GM19452 (cell line): ENCODE results near the gene RAB30.
"Not testable (repeated sequence)": the region's sequence is repeated elsewhere in the genome, so short reads cannot be mapped to it uniquely, and the experiment has no call there.

Source experiments
- ATAC-seq: cut with Tn5 transposase; IDR thresholded peaks from one replicate; pipeline ENCODE4 v1.9.1; 2021; ENCODE audit not compliant: unreplicated experiment

Gene RAB30

GRCh38 chr11:82988936-82989627, 82.6 kb downstream of the RAB30 start:
- ATAC-seq, result no peak

DNA sequence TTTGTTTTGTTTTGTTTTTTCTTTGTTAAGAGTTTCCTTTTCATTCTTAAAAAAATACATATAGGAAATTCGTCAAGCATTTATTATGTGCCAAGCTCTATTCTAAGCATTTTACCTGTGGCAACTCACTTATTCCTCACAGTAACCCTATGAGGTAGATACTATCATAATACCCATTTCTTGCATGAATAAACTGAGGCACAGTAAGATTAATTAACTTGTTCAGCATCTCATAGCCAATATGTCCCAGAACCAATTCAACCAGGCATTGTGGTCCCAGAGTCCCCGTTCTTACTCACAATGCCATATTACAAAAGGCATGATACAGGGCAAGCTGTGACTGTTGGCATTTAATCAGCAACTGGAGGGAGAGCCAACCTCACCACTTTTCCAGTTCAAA, 83.7 kb downstream of the RAB30 start:
- no peak for ATAC-seq

GRCh38 chr11:82986446-82986845, 85.3 kb downstream of the RAB30 start:
- no peak for ATAC-seq

GRCh38 chr11:82981852-82982251, 89.8 kb downstream of the RAB30 start:
- no peak for ATAC-seq

- no peak for ATAC-seq
These were observed 90.8 kb downstream of the RAB30 start for GRCh38 chr11:82980947-82981346.

- no peak for ATAC-seq
These were observed 91.4 kb downstream of the RAB30 start for GRCh38 chr11:82980292-82980691.

DNA sequence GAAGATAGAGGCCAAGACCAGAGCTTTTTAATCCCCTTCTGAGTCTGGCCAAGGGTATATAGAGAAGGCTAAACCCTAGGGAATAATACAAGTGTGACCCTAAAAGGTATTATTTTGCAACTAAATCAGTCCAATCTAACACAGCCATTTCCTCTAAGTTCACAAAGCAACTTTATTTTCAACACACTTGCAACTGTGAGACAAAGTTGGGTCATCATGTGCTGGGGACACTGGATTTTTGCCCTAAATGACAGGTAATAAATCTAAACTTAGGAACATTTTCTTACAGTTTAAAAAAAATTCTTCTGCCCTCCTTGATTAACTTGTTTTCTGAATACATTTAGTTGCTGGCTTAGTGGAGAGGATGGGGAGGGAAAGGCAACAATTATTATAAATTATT, 91.9 kb downstream of the RAB30 start:
- ATAC-seq, result no peak

GRCh38 chr11:82978422-82979099, 93.1 kb downstream of the RAB30 start:
- ATAC-seq, result peak; percentile 53

- no peak for ATAC-seq
These were observed 94.9 kb downstream of the RAB30 start for GRCh38 chr11:82976786-82977185.

DNA sequence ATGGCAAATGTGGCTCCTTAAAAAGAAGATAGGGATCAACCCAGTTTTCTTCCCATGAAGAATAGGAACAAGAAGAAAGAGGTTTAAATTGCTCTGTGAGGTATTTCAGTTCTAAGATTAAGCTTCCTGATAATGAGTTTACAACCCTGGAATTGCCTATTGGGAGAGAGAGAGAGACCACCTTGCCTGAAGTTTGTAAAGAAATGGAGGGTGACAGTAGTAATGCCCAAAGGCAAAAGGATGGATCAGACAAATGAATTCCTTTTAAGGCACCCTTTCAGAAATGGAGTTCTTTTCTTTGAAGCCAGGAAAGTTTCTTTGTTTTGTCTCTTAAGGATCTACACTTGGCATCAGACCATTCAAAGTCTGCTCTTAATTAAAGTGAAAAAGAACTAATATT, 95.8 kb downstream of the RAB30 start:
- ATAC-seq, result no peak

GRCh38 chr11:82974851-82975250, 96.8 kb downstream of the RAB30 start:
- ATAC-seq, result no peak

GRCh38 chr11:82974135-82974534, 97.6 kb downstream of the RAB30 start:
- no peak for ATAC-seq

DNA sequence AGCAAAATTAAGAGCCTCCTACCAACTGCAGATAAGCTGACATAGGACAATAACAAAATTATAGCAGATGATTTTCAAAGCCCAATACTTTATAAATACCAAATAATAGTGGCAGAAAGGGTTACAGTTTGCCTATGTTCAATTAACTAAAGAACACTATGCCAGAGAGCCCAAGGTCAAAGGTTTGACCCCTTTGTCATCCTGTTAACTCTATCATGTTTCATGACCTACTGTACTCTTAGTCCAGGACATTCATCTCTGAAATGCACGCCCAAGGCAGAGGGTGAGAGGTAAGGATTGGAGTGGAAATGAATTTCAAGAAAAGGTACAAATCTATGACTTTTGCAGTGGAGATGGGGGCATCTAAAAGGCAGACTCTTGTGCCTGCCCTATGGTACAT, 99.6 kb downstream of the RAB30 start:
- no peak for ATAC-seq

- peak; percentile 41 for ATAC-seq
These were observed 100.2 kb downstream of the RAB30 start for GRCh38 chr11:82971519-82971946.

DNA sequence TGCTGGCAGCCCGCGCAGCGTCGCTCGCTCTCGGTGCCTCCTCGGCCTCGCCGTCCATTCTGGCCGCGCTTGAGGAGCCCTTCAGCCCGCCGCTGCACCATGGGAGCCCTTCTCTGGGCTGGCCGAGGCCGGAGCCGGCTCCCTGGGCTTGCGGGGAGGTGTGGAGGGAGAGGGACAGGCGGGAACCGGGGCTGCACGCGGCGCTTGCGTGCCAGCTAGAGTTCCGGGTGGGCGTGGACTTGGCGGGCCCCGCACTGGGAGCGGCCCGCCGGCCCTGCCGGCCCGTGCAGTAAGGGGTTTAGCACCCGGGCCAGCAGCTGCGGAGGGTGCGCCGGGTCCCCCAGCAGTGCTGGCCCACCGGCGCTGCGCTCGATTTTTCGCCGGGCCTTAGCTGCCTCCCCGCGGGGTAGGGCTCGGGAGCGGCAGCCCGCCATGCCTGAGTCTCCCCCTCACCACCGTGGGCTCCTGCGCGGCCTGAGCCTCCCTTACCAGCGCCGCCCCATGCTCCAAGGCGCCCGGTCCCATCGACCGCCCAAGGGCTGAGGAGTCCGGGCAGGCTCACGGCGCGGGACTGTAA, 101.1 kb downstream of the RAB30 start:
- not testable (repeated sequence) for ATAC-seq

DNA sequence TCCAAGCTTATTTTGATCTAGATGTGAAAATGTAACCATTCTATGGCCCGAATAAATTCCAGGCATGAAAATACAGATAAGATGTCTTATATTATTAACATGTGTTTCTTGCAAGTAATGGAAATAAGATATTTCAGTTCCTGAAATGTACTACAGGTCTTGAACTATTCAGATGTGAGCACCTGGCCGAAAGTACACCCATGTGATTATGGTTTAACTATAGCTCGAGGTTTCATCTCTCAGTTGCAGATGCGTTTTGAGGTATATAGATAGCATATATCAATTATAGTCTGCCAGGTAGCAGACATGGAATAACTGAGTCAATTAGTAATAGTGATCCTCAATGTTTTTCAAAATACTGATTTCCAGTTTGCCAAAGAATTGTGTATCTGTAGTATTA, 101.9 kb downstream of the RAB30 start:
- peak; percentile 96 for ATAC-seq

DNA sequence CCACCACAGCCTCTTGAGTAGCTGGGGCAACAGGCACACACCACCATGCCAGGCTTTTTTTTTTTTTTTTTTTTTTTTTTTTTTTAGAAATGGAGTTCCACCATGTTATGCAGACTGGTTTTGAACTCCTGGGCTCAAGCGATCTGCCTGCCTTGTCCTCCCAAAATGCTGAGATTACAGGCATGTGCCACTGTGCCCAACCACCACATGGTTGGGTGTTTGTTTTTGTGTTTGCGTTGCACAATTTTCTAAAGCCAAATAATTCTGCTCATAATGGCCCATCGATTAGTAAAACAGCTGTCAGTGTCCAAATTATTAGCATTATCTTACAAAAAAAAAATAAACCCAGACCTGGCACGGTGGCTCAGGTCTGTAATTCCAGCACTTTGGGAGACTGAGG, 104.3 kb downstream of the RAB30 start:
- no peak for ATAC-seq

DNA sequence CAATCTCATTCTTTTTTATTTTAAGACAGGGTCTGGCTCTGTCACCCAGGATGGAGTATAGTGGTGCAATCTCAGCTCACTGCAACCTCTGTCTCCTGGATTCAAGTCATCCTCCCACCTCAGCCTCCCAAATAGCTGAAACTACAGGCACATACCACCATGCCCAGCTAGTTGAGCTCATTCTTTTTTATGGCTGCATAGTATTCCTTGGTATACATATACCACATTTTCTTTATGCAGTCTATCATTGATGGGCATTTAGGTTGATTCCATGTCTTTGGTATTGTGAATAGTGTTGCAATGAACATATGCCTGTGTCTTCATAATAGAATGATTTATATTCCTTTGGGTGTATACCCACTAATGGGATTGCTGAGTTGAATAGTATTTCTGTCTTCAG, 109.7 kb downstream of the RAB30 start:
- not testable (repeated sequence) for ATAC-seq

DNA sequence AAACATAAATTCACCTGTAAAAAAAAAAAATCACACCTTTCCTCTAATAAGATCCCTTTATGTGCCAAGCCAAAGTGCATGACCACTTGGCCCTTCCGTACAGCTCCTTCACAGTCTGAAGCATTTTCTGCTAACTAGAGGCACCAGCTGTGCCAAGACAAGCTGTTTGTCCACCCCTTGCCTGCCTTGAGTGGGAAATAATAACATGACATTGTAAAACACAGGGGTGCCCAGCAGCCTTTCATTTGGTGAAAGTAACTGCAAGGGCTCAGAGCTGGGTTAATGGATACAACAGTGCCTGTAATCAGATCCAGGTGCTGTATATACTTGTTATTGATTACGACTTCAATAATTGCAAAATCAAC, 110.9 kb downstream of the RAB30 start:
- ATAC-seq, result peak; percentile 20

- ATAC-seq, result peak; percentile 88
These were observed 111.5 kb downstream of the RAB30 start for GRCh38 chr11:82959987-82960778.

- not testable (repeated sequence) for ATAC-seq
These were observed 115.8 kb downstream of the RAB30 start for GRCh38 chr11:82955736-82956453.
